Measurements from ENCODE around the gene CTSS. TPM values are rescaled to one million over a fixed set of nuclear protein-coding genes. Genes with fewer than 3 reads are reported as not detected.
A peak's percentile ranks its signal among the peaks of the same experiment; 100 is the strongest.

CTSS gene
- total RNA-seq, result 100 to 1,000 TPM in 1 of 2 donors, 10 to 100 TPM in 1; 68.2 to 128 TPM
- polyA plus RNA-seq, result 10 to 100 TPM; 16.8 to 94.4 TPM
- long read RNA-seq, donor 1, full-length matches to known transcripts, result 125 of 136 reads
- long read RNA-seq, donor 1, partial matches to known transcripts, result 2 of 136 reads
- long read RNA-seq, donor 1, other reads (novel, unspliced or antisense), result 9 of 136 reads
- long read RNA-seq, donor 2, full-length matches to known transcripts, result 29 of 43 reads
- long read RNA-seq, donor 2, partial matches to known transcripts, result 5 of 43 reads
- long read RNA-seq, donor 2, other reads (novel, unspliced or antisense), result 9 of 43 reads

GRCh38 chr1:150765296-150765976 lies at the start of gene CTSS:
Gene CTSS, minus strand, starts transcription at chr1:150765778. Its CDS starts 1,015 bp downstream, at chr1:150764763.
- no peaks in the 10 kb centered on the region for H3K9me3 ChIP-seq (ENCODE audit: control insufficient read depth, low read length)
- H3K27ac ChIP-seq (ENCODE audit: low read depth in 1 of 2, low read length in 2 of 2), result no peak within 1 kb of the TSS
- intact Hi-C loops (cut with DNase I), result no loop called here
- ATAC-seq (ENCODE audit: low FRiP score) (peak; percentile 59), DNase-seq (no peak)
- no peaks in the 10 kb centered on the region for H3K4me1 ChIP-seq (ENCODE audit: control insufficient read depth in 1 of 2, insufficient read depth in 2 of 2, low read length in 2 of 2)
- H3K4me3 ChIP-seq (ENCODE audit: low read length in 2 of 2), result peak within 1 kb of the TSS in 1 of 2 donors; percentile 18
- H3K27me3 ChIP-seq (ENCODE audit: control insufficient read depth in 1 of 2, insufficient read depth in 2 of 2, low read length in 1 of 2), result no peaks in the 10 kb centered on the region
- 6 to 10% methylated on average over 4 of the region's 4 CpGs for WGBS, 2 donors
- H3K36me3 ChIP-seq (ENCODE audit: control insufficient read depth in 1 of 2, insufficient read depth in 2 of 2, low read length in 1 of 2), result peaks cover 0 to 2% of the 10 kb centered on the region in 2 donors

- ATAC-seq (ENCODE audit: low FRiP score), result peak; percentile 75
Measured at GRCh38 chr1:150813028-150813707, 47.6 kb upstream of the CTSS start.

GRCh38 chr1:150810958-150811659 lies 45.5 kb upstream of the CTSS start:
- Histone ChIP-seq H3K36me3 (ENCODE audit: control insufficient read depth in 1 of 2, insufficient read depth in 2 of 2, low read length in 1 of 2) (peaks cover 2 to 13% of the 10 kb centered on the region in 2 donors), H3K27me3 (ENCODE audit: control insufficient read depth in 1 of 2, insufficient read depth in 2 of 2, low read length in 1 of 2) (no peaks in the 10 kb centered on the region)
- intact Hi-C loops (cut with DNase I), result no loop called here

More at GRCh38 chr1:150813028-150813707, 47.6 kb upstream of the CTSS start:
- Histone ChIP-seq H3K4me1 (ENCODE audit: control insufficient read depth in 1 of 2, insufficient read depth in 2 of 2, low read length in 2 of 2) (no peaks in the 10 kb centered on the region), H3K27me3 (ENCODE audit: control insufficient read depth in 1 of 2, insufficient read depth in 2 of 2, low read length in 1 of 2) (no peaks in the 10 kb centered on the region), H3K36me3 (ENCODE audit: control insufficient read depth in 1 of 2, insufficient read depth in 2 of 2, low read length in 1 of 2) (peaks cover 6 to 23% of the 10 kb centered on the region in 2 donors), H3K4me3 (ENCODE audit: low read length in 2 of 2) (no peak overlapping the region), H3K9me3 (ENCODE audit: control insufficient read depth, low read length) (no peaks in the 10 kb centered on the region), H3K27ac (ENCODE audit: low read depth in 1 of 2, low read length in 2 of 2) (no peak overlapping the region)
- DNase-seq, result peak; percentile 70 to 77
- 45 to 47% methylated on average over 5 of the region's 5 CpGs for WGBS, 2 donors
- intact Hi-C loops (cut with DNase I), result no loop called here

GRCh38 chr1:150809651-150810050 lies 44.1 kb upstream of the CTSS start:
- Histone ChIP-seq H3K4me1 (ENCODE audit: control insufficient read depth in 1 of 2, insufficient read depth in 2 of 2, low read length in 2 of 2) (no peaks in the 10 kb centered on the region), H3K4me3 (ENCODE audit: low read length in 2 of 2) (no peak overlapping the region), H3K27me3 (ENCODE audit: control insufficient read depth in 1 of 2, insufficient read depth in 2 of 2, low read length in 1 of 2) (no peaks in the 10 kb centered on the region), H3K27ac (ENCODE audit: low read depth in 1 of 2, low read length in 2 of 2) (no peak overlapping the region), H3K9me3 (ENCODE audit: control insufficient read depth, low read length) (no peaks in the 10 kb centered on the region), H3K36me3 (ENCODE audit: control insufficient read depth in 1 of 2, insufficient read depth in 2 of 2, low read length in 1 of 2) (peaks cover 2 to 12% of the 10 kb centered on the region in 2 donors)
- intact Hi-C loops (cut with DNase I), result no loop called here
- WGBS, 2 donors, result 82% methylated on average over 3 of the region's 3 CpGs
- no peak for DNase-seq
- no peak for ATAC-seq (ENCODE audit: low FRiP score)

More at GRCh38 chr1:150810958-150811659, 45.5 kb upstream of the CTSS start:
- 36 to 47% methylated on average over 9 of the region's 9 CpGs for WGBS, 2 donors
- DNase-seq (no peak), ATAC-seq (ENCODE audit: low FRiP score) (no peak)
- Histone ChIP-seq H3K9me3 (ENCODE audit: control insufficient read depth, low read length) (no peaks in the 10 kb centered on the region), H3K27ac (ENCODE audit: low read depth in 1 of 2, low read length in 2 of 2) (no peak overlapping the region), H3K4me1 (ENCODE audit: control insufficient read depth in 1 of 2, insufficient read depth in 2 of 2, low read length in 2 of 2) (no peaks in the 10 kb centered on the region), H3K4me3 (ENCODE audit: low read length in 2 of 2) (no peak overlapping the region)

- intact Hi-C loops (cut with DNase I), result no loop called here
- H3K36me3 ChIP-seq (ENCODE audit: control insufficient read depth in 1 of 2, insufficient read depth in 2 of 2, low read length in 1 of 2), result peaks cover 2 to 16% of the 10 kb centered on the region in 2 donors
Measured at GRCh38 chr1:150808846-150809245, 43.3 kb upstream of the CTSS start.

GRCh38 chr1:150808121-150808520 lies 42.5 kb upstream of the CTSS start, which contains the start of gene CTSK:
Gene CTSK, minus strand, starts transcription at chr1:150808260. Its CDS starts 1,455 bp downstream, at chr1:150806805.
- no peaks in the 10 kb centered on the region for H3K27me3 ChIP-seq (ENCODE audit: control insufficient read depth in 1 of 2, insufficient read depth in 2 of 2, low read length in 1 of 2)
- ATAC-seq (ENCODE audit: low FRiP score), result peak; percentile 76
- peaks cover 3 to 16% of the 10 kb centered on the region in 2 donors for H3K36me3 ChIP-seq (ENCODE audit: control insufficient read depth in 1 of 2, insufficient read depth in 2 of 2, low read length in 1 of 2)
- no peaks in the 10 kb centered on the region for H3K4me1 ChIP-seq (ENCODE audit: control insufficient read depth in 1 of 2, insufficient read depth in 2 of 2, low read length in 2 of 2)
- H3K27ac ChIP-seq (ENCODE audit: low read depth in 1 of 2, low read length in 2 of 2), result no peak within 1 kb of the TSS
- H3K4me3 ChIP-seq (ENCODE audit: low read length in 2 of 2), result peak within 1 kb of the TSS; percentile 75 to 88
- no peak for DNase-seq
- intact Hi-C loops (cut with DNase I), result no loop called here
- WGBS, 2 donors, result 1 to 12% methylated on average over 7 of the region's 7 CpGs
- H3K9me3 ChIP-seq (ENCODE audit: control insufficient read depth, low read length), result no peaks in the 10 kb centered on the region

More at GRCh38 chr1:150808846-150809245, 43.3 kb upstream of the CTSS start:
- WGBS, 2 donors, result 30 to 35% methylated on average over 2 of the region's 2 CpGs
- Histone ChIP-seq H3K4me3 (ENCODE audit: low read length in 2 of 2) (peak overlapping the region in 1 of 2 donors; percentile 88), H3K27me3 (ENCODE audit: control insufficient read depth in 1 of 2, insufficient read depth in 2 of 2, low read length in 1 of 2) (no peaks in the 10 kb centered on the region), H3K4me1 (ENCODE audit: control insufficient read depth in 1 of 2, insufficient read depth in 2 of 2, low read length in 2 of 2) (no peaks in the 10 kb centered on the region), H3K27ac (ENCODE audit: low read depth in 1 of 2, low read length in 2 of 2) (no peak overlapping the region), H3K9me3 (ENCODE audit: control insufficient read depth, low read length) (no peaks in the 10 kb centered on the region)
- DNase-seq (no peak), ATAC-seq (ENCODE audit: low FRiP score) (no peak)

GRCh38 chr1:150807249-150808023 lies 41.9 kb upstream of the CTSS start:
- Histone ChIP-seq H3K9me3 (ENCODE audit: control insufficient read depth, low read length) (no peaks in the 10 kb centered on the region), H3K36me3 (ENCODE audit: control insufficient read depth in 1 of 2, insufficient read depth in 2 of 2, low read length in 1 of 2) (peaks cover 1 to 16% of the 10 kb centered on the region in 2 donors), H3K4me1 (ENCODE audit: control insufficient read depth in 1 of 2, insufficient read depth in 2 of 2, low read length in 2 of 2) (no peaks in the 10 kb centered on the region), H3K27me3 (ENCODE audit: control insufficient read depth in 1 of 2, insufficient read depth in 2 of 2, low read length in 1 of 2) (no peaks in the 10 kb centered on the region), H3K27ac (ENCODE audit: low read depth in 1 of 2, low read length in 2 of 2) (no peak overlapping the region), H3K4me3 (ENCODE audit: low read length in 2 of 2) (peak overlapping the region; percentile 75 to 88)
- DNase-seq (no peak), ATAC-seq (ENCODE audit: low FRiP score) (peak; percentile 4)
- WGBS, 2 donors, result 2 to 6% methylated on average over 7 of the region's 7 CpGs
- intact Hi-C loops (cut with DNase I), result no loop called here
